ACC112 (cell line): ENCODE data around the gene MUC5B.
A peak's percentile ranks its signal among the peaks of the same experiment; 100 is the strongest.

ENCODE experiments used
- H2AFZ ChIP-seq: fragments of 200-600 bp; sonication (generic); one replicate; pipeline ENCODE4 v1.6.0; 2017; ENCODE audit warnings: antibody characterized with exemption, low read length; ENCODE audit not compliant: unreplicated experiment
- H3K27ac ChIP-seq: fragments of 200-600 bp; sonication (generic); 2 replicates; pipeline ENCODE4 v1.5.1; 2014; ENCODE audit warnings: low read depth, mild to moderate bottlenecking, antibody characterized with exemption, low read length, moderate library complexity
- H3K27me3 ChIP-seq: fragments of 200-600 bp; sonication (generic); 2 replicates; pipeline ENCODE4 v1.6.1; 2014; ENCODE audit warnings: mild to moderate bottlenecking, antibody characterized with exemption, low read length, moderate library complexity, mixed read lengths; ENCODE audit not compliant: insufficient read depth
- H3K36me3 ChIP-seq: fragments of 200-600 bp; sonication (generic); 2 replicates; pipeline ENCODE4 v1.6.1; 2016; ENCODE audit warnings: mild to moderate bottlenecking, antibody characterized with exemption, low read length, moderate library complexity, mixed read lengths; ENCODE audit not compliant: insufficient read depth
- H3K4me1 ChIP-seq: fragments of 200-600 bp; sonication (generic); one replicate; pipeline ENCODE4 v1.6.1; 2016; ENCODE audit warnings: low read length, mixed read lengths; ENCODE audit not compliant: insufficient read depth, unreplicated experiment, control insufficient read depth
- H3K4me3 ChIP-seq: fragments of 200-600 bp; sonication (generic); 2 replicates; pipeline ENCODE4 v1.5.1; 2014; ENCODE audit warnings: mild to moderate bottlenecking, low read depth, low read length
- H3K79me2 ChIP-seq: fragments of 200-600 bp; sonication (generic); one replicate; pipeline ENCODE4 v1.6.0; 2016; ENCODE audit warnings: low read length; ENCODE audit not compliant: control insufficient read depth, unreplicated experiment, insufficient read depth

Gene MUC5B

DNA sequence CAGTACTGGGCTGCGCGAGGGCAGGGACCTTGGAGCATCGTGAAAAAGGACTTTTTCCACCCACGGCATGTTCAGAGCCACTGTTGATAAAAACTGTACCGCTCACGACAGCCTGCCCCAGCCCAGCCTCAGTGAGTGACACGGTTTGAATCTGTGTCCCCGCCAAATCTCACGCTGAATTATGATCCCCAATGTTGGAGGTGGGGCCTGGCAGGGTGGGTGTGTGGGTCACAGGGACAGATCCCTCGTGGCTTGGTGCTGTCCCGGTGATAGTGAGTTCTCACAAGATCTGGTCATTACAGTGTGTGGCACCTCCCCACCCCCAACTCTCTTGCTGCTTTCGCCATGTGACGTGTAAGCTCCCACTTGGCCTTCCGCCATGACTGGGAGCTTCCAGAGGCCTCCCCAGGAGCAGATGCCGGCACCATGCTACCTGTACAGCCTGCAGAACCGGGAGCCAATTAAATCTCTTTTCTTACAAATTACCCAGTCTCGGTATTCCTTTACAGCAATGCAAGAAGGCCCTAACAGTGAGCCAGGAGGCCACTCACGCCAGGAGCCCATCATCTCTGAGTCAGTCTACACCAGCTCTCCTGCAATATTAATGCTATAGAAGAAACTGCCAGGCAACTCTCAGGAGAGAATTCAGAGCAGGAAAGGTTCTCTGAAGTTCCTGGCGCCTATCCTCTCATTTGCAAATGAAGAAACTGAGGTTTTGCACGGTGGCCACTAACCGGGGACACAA, 85.3 kb downstream of the MUC5B start:
- Histone ChIP-seq H3K4me3 (peak overlapping the region; percentile 80), H3K79me2 (peaks cover 57% of the 10 kb centered on the region), H3K4me1 (peaks cover 29% of the 10 kb centered on the region), H3K36me3 (peaks cover 4% of the 10 kb centered on the region; the same call in 1 of the 2 replicates), H3K27ac (no peak overlapping the region), H3K27me3 (0 out of 2 replicates have a peak, but pooled peaks cover 4% of the 10 kb centered on the region), H2AFZ (no peak overlapping the region)

DNA sequence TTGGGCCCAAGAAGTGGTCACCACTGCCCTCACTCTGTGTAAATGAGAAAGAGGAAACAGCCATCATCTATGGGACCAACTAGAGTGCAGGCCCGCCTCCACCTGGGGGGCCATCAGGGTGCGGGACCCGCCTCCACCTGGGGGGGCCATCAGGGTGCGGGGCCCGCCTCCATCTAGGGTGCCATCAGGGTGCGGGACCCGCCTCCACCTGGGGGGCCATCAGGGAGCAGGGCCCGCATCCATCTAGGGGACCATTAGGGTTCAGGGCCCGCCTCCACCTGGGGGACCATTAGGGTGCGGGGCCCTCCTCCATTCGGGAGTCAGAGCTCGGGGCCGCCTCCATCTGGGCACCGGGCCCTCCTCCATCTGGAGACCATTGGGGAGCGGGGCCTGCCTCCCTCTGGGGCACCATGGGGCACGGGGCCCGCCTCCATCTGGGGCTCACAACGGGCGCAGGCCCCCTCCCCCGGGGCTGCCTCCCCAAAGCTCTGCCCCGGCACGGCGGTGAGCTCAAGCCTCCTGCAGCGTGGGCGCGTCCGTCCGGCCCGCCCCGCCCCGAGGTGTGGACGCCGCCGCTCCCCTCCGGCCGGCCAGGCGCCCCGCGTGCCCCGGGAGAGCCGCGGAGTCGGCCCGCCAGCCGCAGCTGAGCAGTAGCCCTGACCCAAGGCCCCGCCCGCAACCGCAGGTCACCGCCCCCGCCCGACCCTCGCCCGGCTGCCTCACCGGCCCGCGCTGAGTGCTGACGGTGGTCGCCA, 86.1 kb downstream of the MUC5B start:
- peaks cover 51% of the 10 kb centered on the region for H3K79me2 ChIP-seq
- peaks cover 4% of the 10 kb centered on the region; the same call in 1 of the 2 replicates for H3K36me3 ChIP-seq
- 0 out of 2 replicates have a peak, but pooled peaks cover 4% of the 10 kb centered on the region for H3K27me3 ChIP-seq
- peak overlapping the region; percentile 26; the same call in 1 of the 2 replicates for H3K27ac ChIP-seq
- H2AFZ ChIP-seq: no peak overlapping the region
- H3K4me1 ChIP-seq: peaks cover 28% of the 10 kb centered on the region
- H3K4me3 ChIP-seq: peak overlapping the region; percentile 80

DNA sequence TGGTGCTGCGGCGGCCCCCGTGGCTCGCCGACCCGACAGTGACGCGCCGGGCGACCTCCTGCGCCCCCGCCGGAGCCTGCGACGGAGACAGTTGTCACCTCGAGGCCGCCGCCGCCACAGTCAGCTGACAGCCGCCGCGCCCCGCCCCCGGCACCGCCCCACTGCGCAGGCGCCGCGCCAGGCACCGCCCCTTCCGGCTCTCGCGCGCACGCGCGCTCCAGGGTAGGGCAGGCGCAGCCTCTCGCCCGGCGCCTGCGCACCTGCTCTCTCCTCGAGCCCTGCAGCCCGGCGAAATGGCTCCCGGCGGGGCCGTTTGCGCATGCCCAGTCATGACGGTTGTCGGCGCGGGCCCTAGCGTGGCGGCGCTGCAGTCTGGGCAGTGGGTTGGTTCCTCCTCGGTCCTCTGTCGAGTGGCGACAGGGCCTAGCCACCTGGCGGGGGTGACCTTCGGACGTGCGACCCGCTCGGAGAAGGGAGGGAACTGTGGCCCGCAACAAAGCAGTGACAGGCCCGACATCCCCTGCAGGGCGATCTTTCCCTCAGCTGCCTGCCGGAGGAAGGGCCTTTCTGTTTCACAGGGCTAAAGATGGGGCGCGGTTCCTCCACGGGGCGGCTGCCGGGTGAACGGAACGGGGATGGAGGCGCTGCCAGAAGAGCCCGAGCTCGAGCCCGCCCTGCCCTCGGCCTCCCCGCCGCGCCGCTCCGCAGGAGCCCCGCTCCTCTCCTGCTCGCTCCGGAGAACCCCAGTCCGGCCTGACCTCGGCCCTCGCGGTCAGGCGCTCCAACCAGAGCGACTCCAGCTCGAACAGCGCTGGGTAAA, 86.8 kb downstream of the MUC5B start, which contains the start of gene TOLLIP:
TSS of gene TOLLIP (minus strand) at position 135 of the 820 bp plus-strand sequence. CDS start at position 1, 134 bp downstream.
- H3K79me2 ChIP-seq: peaks cover 44% of the 10 kb centered on the region
- H3K4me1 ChIP-seq: peaks cover 20% of the 10 kb centered on the region
- 0 out of 2 replicates have a peak, but pooled peaks cover 4% of the 10 kb centered on the region for H3K27me3 ChIP-seq
- H3K4me3 ChIP-seq: peak within 1 kb of the TSS; percentile 80
- H3K36me3 ChIP-seq: peaks cover 4% of the 10 kb centered on the region; the same call in 1 of the 2 replicates
- H2AFZ ChIP-seq: peak within 1 kb of the TSS; percentile 99
- H3K27ac ChIP-seq: peak within 1 kb of the TSS; percentile 26; the same call in 1 of the 2 replicates

DNA sequence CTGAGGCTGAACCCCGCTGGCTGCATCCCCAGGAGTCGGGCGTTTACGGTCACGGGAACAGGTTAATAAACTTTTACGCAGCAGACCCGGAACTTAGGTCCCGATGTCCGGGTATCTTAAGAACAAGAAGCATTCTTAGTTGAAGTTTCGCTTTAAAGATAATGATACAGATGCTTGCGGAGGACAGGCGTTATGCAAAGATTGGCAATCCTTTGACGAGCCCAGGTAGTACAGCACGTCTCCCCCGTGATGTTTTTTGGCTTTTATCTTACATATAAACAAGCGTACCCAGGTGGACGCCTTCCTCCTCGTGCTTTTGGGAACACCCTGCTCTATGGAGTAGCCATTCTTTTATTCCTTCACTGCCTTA, 87.4 kb downstream of the MUC5B start:
- Histone ChIP-seq H3K27me3 (0 out of 2 replicates have a peak, but pooled peaks cover 4% of the 10 kb centered on the region), H3K4me1 (peaks cover 19% of the 10 kb centered on the region), H3K79me2 (peaks cover 38% of the 10 kb centered on the region), H3K36me3 (no peaks in the 10 kb centered on the region; the same call in 1 of the 2 replicates), H2AFZ (peak overlapping the region; percentile 99), H3K4me3 (peak overlapping the region; percentile 80), H3K27ac (peak overlapping the region; percentile 24; the same call in 1 of the 2 replicates)

DNA sequence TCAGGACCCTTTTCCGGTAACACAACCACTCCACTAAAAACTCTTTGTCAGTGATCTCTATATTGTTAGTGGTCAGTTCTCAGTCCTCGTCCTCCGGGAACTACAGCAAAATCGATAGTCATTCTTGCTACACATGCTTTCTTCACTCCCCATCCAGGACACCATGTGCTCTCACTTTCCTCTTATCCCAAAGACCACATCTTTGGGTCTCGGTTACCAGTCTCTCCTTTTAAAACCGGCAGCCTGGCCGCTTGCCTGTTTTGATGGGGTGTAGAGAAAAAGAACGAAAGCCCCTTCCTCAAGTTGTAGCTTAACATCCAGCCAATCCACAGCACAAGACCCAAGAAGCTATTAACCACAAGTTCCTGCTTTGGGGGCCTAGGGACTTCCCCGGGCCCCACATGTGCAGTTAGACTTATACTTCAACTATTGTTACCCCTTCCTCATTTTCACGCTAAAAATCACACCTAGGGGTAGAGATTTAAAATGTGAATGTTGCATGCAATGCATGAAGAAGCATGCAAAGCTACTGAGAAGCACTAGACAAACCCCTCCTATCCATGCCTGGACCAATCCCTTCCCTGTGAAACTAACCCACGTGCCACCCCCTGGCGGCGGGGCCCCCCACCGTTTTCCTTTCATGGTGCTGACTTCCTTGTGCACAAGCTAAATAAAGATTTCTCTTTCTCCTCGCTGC, 88.1 kb downstream of the MUC5B start:
- Histone ChIP-seq H2AFZ (peak overlapping the region; percentile 99), H3K4me3 (peak overlapping the region; percentile 80), H3K36me3 (no peaks in the 10 kb centered on the region; the same call in 1 of the 2 replicates), H3K27me3 (0 out of 2 replicates have a peak, but pooled peaks cover 4% of the 10 kb centered on the region), H3K79me2 (peaks cover 32% of the 10 kb centered on the region), H3K27ac (no peak overlapping the region), H3K4me1 (peaks cover 19% of the 10 kb centered on the region)
